Measurements from ENCODE around the gene RUVBL1.

DNA sequence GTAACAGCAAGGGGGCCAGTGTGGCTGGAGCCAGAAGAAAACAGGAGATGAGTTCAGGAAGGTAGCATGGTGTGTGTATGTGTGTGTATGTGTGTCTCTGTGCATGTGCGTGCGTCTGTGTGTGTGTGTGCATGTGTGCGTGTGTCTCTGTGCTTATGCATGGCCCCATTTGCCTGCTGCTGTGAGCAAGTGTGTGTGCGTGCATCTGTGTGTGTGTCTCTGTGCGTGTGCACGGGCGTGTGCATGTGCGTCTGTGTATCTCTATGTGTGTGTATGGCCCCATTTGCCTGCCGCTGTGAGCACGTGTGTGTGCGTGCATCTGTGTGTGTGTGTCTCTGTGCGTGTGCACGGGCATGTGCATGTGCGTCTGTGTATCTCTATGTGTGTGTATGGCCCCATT is 22.6 kb upstream of the RUVBL1 start:
- TF ChIP-seq, protein P1, sequence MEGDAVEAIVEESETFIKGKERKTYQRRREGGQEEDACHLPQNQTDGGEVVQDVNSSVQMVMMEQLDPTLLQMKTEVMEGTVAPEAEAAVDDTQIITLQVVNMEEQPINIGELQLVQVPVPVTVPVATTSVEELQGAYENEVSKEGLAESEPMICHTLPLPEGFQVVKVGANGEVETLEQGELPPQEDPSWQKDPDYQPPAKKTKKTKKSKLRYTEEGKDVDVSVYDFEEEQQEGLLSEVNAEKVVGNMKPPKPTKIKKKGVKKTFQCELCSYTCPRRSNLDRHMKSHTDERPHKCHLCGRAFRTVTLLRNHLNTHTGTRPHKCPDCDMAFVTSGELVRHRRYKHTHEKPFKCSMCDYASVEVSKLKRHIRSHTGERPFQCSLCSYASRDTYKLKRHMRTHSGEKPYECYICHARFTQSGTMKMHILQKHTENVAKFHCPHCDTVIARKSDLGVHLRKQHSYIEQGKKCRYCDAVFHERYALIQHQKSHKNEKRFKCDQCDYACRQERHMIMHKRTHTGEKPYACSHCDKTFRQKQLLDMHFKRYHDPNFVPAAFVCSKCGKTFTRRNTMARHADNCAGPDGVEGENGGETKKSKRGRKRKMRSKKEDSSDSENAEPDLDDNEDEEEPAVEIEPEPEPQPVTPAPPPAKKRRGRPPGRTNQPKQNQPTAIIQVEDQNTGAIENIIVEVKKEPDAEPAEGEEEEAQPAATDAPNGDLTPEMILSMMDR (IDR thresholded peaks at IDR 0.05): no peak
- no peak for TF ChIP-seq POLR2A (IDR thresholded peaks at IDR 0.05)

Measured in heart left ventricle (tissue), 13 donors.